C4-2B (cell line): ENCODE results near the gene CDC42SE2.

Source experiments
- ZFX ChIP-seq: fragments of 450-650 bp; IDR thresholded peaks from 2 replicates; pipeline ENCODE4 v1.6.1; 2017
- TF ChIP-seq, protein P1 (sequence below): fragments of 450-650 bp; conservative IDR thresholded peaks from 2 replicates; pipeline ENCODE4 v1.5.1; 2017; ENCODE audit warnings: mild to moderate bottlenecking

DNA sequence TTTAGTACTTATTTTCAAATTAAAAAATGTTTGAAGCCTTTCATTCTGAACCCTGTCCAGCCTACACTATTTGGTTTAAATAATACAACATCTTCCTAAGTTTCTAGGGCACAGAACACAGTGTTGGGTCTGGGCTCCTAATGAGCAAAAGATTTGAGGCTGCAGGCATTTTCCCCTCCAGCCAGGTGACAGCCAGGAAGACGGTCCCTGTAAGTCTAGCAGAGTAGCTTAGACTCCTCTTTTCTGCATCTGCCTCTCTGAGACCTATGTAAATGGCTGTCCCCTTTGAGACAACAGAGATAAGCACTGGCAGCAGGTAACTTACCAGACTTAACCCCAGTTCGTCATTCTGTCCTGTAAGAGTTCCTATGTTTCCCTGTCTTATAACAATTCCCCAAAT lies 141.8 kb downstream of the CDC42SE2 start:
- TF ChIP-seq, protein P1, sequence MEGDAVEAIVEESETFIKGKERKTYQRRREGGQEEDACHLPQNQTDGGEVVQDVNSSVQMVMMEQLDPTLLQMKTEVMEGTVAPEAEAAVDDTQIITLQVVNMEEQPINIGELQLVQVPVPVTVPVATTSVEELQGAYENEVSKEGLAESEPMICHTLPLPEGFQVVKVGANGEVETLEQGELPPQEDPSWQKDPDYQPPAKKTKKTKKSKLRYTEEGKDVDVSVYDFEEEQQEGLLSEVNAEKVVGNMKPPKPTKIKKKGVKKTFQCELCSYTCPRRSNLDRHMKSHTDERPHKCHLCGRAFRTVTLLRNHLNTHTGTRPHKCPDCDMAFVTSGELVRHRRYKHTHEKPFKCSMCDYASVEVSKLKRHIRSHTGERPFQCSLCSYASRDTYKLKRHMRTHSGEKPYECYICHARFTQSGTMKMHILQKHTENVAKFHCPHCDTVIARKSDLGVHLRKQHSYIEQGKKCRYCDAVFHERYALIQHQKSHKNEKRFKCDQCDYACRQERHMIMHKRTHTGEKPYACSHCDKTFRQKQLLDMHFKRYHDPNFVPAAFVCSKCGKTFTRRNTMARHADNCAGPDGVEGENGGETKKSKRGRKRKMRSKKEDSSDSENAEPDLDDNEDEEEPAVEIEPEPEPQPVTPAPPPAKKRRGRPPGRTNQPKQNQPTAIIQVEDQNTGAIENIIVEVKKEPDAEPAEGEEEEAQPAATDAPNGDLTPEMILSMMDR = no peak
- TF ChIP-seq ZFX = no peak
